GM12892 (cell line): Measurements from ENCODE around the gene SLC27A5.

Experiments
- POLR2A ChIP-seq: IDR thresholded peaks from 2 replicates; pipeline ENCODE4 v1.6.1; 2011; ENCODE audit warnings: low read depth, low read length, control low read depth
- POLR2AphosphoS5 ChIP-seq: IDR thresholded peaks from 2 replicates; pipeline ENCODE4 v1.6.1; 2011; ENCODE audit warnings: low read depth, low read length, control low read depth
- TAF1 ChIP-seq: IDR thresholded peaks from 2 replicates; pipeline ENCODE4 v1.6.1; 2011; ENCODE audit warnings: low read depth, mild to moderate bottlenecking, control low read depth, low read length, borderline replicate concordance

DNA sequence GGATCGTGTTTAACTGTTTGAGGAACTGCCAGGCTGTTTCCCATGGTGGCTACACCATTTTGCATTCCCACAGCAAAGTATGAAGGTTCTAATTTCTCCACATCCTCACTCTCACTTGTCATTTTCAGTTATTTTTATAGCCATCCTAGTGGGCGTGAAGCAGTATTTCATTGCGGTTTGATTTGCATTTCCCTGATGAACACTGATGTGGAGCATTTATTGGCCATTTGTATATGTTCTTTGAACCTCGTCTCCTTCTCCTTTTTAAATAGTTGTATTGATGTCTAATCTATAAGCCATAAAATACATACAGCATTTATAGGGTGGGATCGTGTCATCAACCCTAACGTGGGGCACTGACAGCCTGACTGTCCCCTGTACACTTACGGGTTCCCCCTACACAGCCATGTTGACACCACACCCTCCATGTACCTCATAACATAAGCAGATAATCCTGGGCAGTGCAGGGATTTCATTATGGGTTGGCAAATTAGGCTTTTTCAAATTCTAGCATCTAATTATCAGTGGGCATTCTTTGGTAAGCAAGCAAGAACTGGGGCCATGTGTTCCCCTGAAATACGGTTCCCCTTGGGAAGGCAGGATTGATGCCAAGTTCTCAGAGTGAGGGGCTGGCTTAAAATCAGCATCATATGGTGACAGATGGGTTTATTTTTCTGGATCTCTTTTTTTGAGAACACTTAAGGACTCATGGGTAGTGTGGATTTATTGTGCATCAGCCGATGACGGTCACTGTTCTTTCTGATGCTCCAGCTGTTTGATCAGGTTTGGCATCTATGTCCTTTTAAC lies 19.4 kb upstream of the SLC27A5 start:
- TF ChIP-seq POLR2A (no peak), POLR2AphosphoS5 (no peak), TAF1 (no peak)
